Left ventricle myocardium inferior (tissue), 1 donor: ENCODE measurements around the gene SPINT1. TPM values are rescaled to one million over a fixed set of nuclear protein-coding genes. Genes with fewer than 3 reads are reported as not detected.

ENCODE experiments used
- DNase-seq: peaks from one replicate; pipeline ENCODE4 v3.0.0-alpha.2; 2020
- H3K27ac ChIP-seq: fragments of 200-600 bp; replicated peaks from 2 replicates; pipeline ENCODE4 v1.8.0; 2021
- H3K27me3 ChIP-seq: fragments of 200-600 bp; 2 replicates; pipeline ENCODE4 v1.8.0; 2021; ENCODE audit warnings: low read depth
- H3K36me3 ChIP-seq: fragments of 200-600 bp; 2 replicates; pipeline ENCODE4 v1.8.0; 2021
- H3K4me1 ChIP-seq: fragments of 200-600 bp; 2 replicates; pipeline ENCODE4 v1.8.0; 2021
- H3K4me3 ChIP-seq: fragments of 200-600 bp; 2 replicates; pipeline ENCODE4 v1.8.0; 2021; ENCODE audit warnings: mild to moderate bottlenecking, moderate library complexity
- H3K9me3 ChIP-seq: fragments of 200-600 bp; replicated peaks from 2 replicates; pipeline ENCODE4 v1.8.0; 2021
- intact Hi-C: fragments of 100-400 bp; cut with micrococcal nuclease; formaldehyde crosslinking; loops from one replicate; pipeline ENCODE4 v1.11.0; 2022
- long read RNA-seq: library from polyadenylated mRNA; unstranded; transcript quantifications from one replicate; pipeline ENCODE4 v2.0.0, GENCODE V29; 2021
- total RNA-seq: library from RNA; stranded (reverse); fragmentation: NEBNext Ultra II Directional; extraction: Animal tissue kit (Norgen Biotek cat#: 25700); gene quantifications from one replicate; pipeline ENCODE4 v1.2.1, GENCODE V29; 2021
- TF ChIP-seq, protein P1 (sequence below): fragments of 200-600 bp; IDR thresholded peaks from 2 replicates; pipeline ENCODE4 v1.8.0; 2021; ENCODE audit warnings: antibody characterized with exemption, mild to moderate bottlenecking, borderline replicate concordance
- donor health status: DM: no; HTN: yes; CAD: no; lungs with severe emphysema.

The SPINT1 gene, protein sequence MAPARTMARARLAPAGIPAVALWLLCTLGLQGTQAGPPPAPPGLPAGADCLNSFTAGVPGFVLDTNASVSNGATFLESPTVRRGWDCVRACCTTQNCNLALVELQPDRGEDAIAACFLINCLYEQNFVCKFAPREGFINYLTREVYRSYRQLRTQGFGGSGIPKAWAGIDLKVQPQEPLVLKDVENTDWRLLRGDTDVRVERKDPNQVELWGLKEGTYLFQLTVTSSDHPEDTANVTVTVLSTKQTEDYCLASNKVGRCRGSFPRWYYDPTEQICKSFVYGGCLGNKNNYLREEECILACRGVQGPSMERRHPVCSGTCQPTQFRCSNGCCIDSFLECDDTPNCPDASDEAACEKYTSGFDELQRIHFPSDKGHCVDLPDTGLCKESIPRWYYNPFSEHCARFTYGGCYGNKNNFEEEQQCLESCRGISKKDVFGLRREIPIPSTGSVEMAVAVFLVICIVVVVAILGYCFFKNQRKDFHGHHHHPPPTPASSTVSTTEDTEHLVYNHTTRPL
- total RNA-seq, result 0.55 TPM
- long read RNA-seq, partial matches to known transcripts, result 1 of 1 reads
- long read RNA-seq, other reads (novel, unspliced or antisense), result 0 of 1 reads

DNA sequence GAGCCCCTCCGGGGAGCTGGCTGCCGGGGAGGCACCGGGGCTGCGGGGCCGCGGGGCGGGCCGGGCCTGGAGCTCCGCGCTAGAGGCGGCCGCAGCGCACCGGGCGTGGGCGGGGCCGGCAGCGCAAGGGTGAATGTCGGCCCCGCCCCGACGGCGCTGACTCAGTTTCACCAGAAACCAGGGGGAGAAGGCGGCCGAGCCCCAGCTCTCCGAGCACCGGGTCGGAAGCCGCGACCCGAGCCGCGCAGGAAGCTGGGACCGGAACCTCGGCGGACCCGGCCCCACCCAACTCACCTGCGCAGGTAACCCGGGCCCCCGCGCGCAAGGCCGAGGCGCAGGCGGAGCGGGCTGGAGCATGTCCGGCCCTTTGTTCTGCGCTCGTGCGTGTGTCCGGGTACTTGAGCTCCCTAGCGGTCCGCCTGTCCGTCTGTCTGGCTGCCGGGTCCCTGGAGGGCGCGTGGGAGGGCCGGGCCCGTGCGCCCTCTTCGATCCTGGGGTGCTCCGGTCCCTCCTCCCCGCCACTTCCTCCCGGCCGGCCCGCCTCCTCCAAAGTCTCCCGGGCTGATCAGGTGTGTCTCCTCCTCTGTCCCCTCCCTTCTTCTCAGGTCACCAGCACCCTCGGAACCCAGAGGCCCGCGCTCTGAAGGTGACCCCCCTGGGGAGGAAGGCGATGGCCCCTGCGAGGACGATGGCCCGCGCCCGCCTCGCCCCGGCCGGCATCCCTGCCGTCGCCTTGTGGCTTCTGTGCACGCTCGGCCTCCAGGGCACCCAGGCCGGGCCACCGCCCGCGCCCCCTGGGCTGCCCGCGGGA is at the start of gene SPINT1:
Gene SPINT1, plus strand, starts transcription at position 164 of the 811 bp plus-strand sequence. Its CDS starts 507 bp downstream, at position 671.
- peak within 1 kb of the TSS; percentile 68 for H3K4me3 ChIP-seq
- H3K27ac ChIP-seq, result no peak within 1 kb of the TSS
- H3K9me3 ChIP-seq, result no peaks in the 10 kb centered on the region
- intact Hi-C loops, result no loop called here
- peaks cover 53% of the 10 kb centered on the region for H3K27me3 ChIP-seq
- DNase-seq, result no peak
- TF ChIP-seq, protein P1, sequence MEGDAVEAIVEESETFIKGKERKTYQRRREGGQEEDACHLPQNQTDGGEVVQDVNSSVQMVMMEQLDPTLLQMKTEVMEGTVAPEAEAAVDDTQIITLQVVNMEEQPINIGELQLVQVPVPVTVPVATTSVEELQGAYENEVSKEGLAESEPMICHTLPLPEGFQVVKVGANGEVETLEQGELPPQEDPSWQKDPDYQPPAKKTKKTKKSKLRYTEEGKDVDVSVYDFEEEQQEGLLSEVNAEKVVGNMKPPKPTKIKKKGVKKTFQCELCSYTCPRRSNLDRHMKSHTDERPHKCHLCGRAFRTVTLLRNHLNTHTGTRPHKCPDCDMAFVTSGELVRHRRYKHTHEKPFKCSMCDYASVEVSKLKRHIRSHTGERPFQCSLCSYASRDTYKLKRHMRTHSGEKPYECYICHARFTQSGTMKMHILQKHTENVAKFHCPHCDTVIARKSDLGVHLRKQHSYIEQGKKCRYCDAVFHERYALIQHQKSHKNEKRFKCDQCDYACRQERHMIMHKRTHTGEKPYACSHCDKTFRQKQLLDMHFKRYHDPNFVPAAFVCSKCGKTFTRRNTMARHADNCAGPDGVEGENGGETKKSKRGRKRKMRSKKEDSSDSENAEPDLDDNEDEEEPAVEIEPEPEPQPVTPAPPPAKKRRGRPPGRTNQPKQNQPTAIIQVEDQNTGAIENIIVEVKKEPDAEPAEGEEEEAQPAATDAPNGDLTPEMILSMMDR, result no peak
- H3K4me1 ChIP-seq, result peaks cover 18% of the 10 kb centered on the region
- no peaks in the 10 kb centered on the region for H3K36me3 ChIP-seq

DNA sequence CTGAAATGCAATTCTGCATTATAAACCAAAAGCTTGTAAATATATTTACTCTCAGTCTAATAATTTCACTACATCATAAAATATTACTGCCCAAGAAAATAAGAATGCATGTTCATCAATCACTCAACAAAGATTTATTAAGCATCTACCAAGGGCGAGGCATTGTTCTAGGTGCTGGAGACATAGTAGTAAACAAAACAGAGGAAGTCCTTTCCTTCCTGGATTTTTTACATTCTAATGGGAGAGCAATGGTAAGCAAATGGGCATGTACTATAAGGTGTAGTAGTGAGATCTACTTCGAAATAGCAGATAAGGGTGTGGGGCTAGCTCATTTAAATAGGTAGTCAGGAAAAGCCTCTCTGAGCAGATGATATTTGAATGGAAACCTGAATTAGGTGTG is 47.8 kb upstream of the SPINT1 start:
- no peaks in the 10 kb centered on the region for H3K27me3 ChIP-seq
- no peaks in the 10 kb centered on the region for H3K9me3 ChIP-seq
- no peak overlapping the region for H3K4me3 ChIP-seq
- H3K4me1 ChIP-seq, result peaks cover 35% of the 10 kb centered on the region
- intact Hi-C loops, result no loop called here
- H3K36me3 ChIP-seq, result peaks cover 15% of the 10 kb centered on the region
- DNase-seq, result no peak
- peak overlapping the region; percentile 24 for H3K27ac ChIP-seq
- TF ChIP-seq, protein P1, result no peak

DNA sequence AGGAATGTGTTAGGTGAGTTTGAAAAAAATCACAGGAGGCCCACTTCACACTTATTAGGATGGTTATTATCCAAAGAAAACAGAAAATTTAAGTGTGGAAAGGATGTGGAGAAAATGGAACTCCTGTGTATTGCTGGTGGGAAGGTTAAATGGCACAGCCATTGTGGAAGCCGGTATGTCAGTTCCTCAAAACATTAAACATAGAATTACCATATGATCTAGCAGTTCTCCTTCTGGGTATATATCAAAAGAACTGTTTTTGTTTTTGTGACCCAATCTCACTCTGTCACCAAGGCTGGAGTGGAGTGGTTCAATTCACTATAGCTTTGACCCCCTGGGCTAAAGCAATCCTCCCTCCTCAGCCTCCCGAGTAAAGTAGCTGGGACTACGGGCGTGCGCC is 47.3 kb upstream of the SPINT1 start:
- TF ChIP-seq, protein P1, result no peak
- H3K9me3 ChIP-seq, result no peaks in the 10 kb centered on the region
- intact Hi-C loops, result no loop called here
- no peaks in the 10 kb centered on the region for H3K27me3 ChIP-seq
- H3K4me3 ChIP-seq, result no peak overlapping the region
- H3K27ac ChIP-seq, result no peak overlapping the region
- no peak for DNase-seq
- H3K4me1 ChIP-seq, result peaks cover 35% of the 10 kb centered on the region
- peaks cover 15% of the 10 kb centered on the region for H3K36me3 ChIP-seq

DNA sequence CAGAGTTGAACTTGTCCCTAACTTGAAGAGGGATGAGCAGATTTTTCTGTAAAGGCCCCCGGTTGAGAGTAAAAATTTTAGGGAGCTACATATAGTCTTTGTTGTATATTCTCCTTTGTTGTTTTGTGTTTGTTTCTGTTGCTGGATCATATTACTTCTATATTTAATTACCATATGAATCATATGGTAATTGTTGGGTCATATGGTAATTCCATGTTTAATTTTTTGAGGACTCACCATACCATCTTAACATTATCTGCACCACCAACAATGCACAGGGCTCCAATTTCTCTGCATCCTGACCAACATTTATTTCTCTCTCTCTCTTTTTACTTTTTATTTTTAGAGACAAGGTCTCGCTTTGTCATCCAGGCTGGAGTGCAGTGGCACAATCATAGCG is 44.3 kb upstream of the SPINT1 start:
- Histone ChIP-seq H3K36me3 (peaks cover 9% of the 10 kb centered on the region), H3K27me3 (no peaks in the 10 kb centered on the region), H3K4me1 (peaks cover 45% of the 10 kb centered on the region), H3K27ac (no peak overlapping the region), H3K9me3 (no peaks in the 10 kb centered on the region), H3K4me3 (no peak overlapping the region)
- TF ChIP-seq, protein P1, result no peak
- intact Hi-C loops, result no loop called here
- no peak for DNase-seq

DNA sequence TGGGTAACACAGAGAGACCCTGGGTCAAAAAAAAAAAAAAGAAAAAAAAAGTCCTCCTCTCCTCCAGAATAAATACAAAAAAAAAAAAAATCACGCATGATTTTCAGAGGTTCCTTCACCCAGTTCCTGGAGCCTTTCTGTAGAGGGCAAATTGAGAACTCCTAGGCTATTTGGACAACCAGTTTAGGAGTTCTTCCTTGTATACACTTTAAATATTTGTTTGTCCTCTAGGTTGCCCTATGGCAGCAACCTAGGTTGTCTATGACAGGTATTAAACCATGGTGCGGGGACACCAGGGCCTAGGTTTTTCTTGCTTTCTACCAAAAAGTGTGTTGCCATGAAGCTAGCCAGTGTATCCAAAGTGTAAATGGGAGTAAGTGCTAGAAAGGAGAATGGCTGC is 40.8 kb upstream of the SPINT1 start:
- H3K4me1 ChIP-seq, result peaks cover 51% of the 10 kb centered on the region
- H3K36me3 ChIP-seq, result peaks cover 9% of the 10 kb centered on the region
- intact Hi-C loops, result no loop called here
- no peak for DNase-seq
- no peak overlapping the region for H3K27ac ChIP-seq
- no peak overlapping the region for H3K4me3 ChIP-seq
- TF ChIP-seq, protein P1, result no peak
- no peaks in the 10 kb centered on the region for H3K27me3 ChIP-seq
- H3K9me3 ChIP-seq, result no peaks in the 10 kb centered on the region
